HEK293T (cell line): ENCODE data around the gene SH2D3C.

Source experiments
- ARNT ChIP-seq: fragments of 450-650 bp; IDR thresholded peaks from 2 replicates; pipeline ENCODE4 v1.6.1; 2017; ENCODE audit warnings: mild to moderate bottlenecking
- BHLHE40 ChIP-seq: fragments of 450-650 bp; IDR thresholded peaks from 2 replicates; pipeline ENCODE4 v1.6.1; 2016; ENCODE audit warnings: mild to moderate bottlenecking, moderate library complexity, borderline replicate concordance
- CTBP1 ChIP-seq: fragments of 450-650 bp; IDR thresholded peaks from 2 replicates; pipeline ENCODE4 v1.6.1; 2016; ENCODE audit warnings: borderline replicate concordance
- FOXA1 ChIP-seq: fragments of 450-650 bp; IDR thresholded peaks from 2 replicates; pipeline ENCODE4 v1.6.1; 2016; ENCODE audit warnings: mild to moderate bottlenecking
- FOXM1 ChIP-seq: fragments of 450-650 bp; IDR thresholded peaks from 2 replicates; pipeline ENCODE4 v1.6.1; 2017; ENCODE audit warnings: mild to moderate bottlenecking, borderline replicate concordance
- LEF1 ChIP-seq: fragments of 450-650 bp; IDR thresholded peaks from 2 replicates; pipeline ENCODE4 v1.6.1; 2017; ENCODE audit warnings: mild to moderate bottlenecking, borderline replicate concordance
- NFRKB ChIP-seq: fragments of 450-650 bp; IDR thresholded peaks from 2 replicates; pipeline ENCODE4 v1.6.1; 2016; ENCODE audit warnings: mild to moderate bottlenecking, moderate library complexity
- SUZ12 ChIP-seq: fragments of 450-650 bp; IDR thresholded peaks from 2 replicates; pipeline ENCODE4 v1.6.1; 2016; ENCODE audit warnings: mild to moderate bottlenecking
- TF ChIP-seq, protein P1 (sequence below): fragments of 450-650 bp; IDR thresholded peaks from 2 replicates; pipeline ENCODE4 v1.6.1; 2016

DNA sequence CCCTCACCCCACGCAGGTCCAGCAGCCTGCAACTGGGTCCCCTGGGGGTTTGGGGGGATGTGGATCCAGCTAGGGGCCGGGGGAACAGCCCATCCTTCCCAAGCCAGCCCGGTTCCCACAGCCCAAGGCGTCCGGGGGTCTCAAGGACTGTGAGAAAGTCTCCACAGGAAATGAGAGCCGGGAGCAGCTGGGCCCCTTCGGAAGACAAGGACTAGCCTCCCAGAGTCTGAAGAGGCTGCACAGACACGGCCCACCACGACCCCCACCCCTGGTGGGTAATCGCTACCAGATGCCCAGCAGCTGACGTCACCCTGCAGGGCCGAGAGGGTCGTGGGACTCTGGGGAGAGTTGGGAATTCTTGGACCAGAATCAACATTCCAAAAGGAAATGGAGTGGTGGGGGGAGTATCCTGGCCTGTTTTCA is 10.5 kb downstream of the SH2D3C start:
- TF ChIP-seq LEF1 (no peak), FOXM1 (no peak), SUZ12 (no peak), ARNT (no peak), NFRKB (no peak), FOXA1 (no peak), BHLHE40 (no peak), CTBP1 (no peak)
- TF ChIP-seq, protein P1, sequence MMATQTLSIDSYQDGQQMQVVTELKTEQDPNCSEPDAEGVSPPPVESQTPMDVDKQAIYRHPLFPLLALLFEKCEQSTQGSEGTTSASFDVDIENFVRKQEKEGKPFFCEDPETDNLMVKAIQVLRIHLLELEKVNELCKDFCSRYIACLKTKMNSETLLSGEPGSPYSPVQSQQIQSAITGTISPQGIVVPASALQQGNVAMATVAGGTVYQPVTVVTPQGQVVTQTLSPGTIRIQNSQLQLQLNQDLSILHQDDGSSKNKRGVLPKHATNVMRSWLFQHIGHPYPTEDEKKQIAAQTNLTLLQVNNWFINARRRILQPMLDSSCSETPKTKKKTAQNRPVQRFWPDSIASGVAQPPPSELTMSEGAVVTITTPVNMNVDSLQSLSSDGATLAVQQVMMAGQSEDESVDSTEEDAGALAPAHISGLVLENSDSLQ = no peak
